KG1 (cell line): Measurements from ENCODE around the gene PSMC3.

Experiments used
- DNase-seq: peaks from one replicate; lab custom pipeline; 2025; lab: John Stamatoyannopoulos, UW

The PSMC3 gene

GRCh38 chr11:47375546-47376085 is 50.6 kb downstream of the PSMC3 start:
- no peak for DNase-seq

- no peak for DNase-seq
These were observed 51.2 kb downstream of the PSMC3 start for GRCh38 chr11:47375020-47375419.

DNA sequence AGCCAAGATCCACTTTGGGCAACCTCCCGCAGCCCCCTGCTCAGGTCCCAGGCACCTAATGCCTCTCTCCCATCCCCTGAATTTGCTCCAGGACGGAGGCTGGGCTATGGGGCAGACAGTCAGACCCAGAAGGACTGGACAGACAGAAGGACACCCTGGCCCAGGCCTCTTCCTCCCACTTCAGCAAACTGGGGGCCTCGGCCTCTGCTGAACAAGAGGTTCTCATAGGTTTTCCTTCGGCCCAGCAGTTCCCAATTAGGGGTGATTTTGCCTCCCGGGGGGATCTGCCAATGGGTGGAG is 51.6 kb downstream of the PSMC3 start:
- no peak for DNase-seq

DNA sequence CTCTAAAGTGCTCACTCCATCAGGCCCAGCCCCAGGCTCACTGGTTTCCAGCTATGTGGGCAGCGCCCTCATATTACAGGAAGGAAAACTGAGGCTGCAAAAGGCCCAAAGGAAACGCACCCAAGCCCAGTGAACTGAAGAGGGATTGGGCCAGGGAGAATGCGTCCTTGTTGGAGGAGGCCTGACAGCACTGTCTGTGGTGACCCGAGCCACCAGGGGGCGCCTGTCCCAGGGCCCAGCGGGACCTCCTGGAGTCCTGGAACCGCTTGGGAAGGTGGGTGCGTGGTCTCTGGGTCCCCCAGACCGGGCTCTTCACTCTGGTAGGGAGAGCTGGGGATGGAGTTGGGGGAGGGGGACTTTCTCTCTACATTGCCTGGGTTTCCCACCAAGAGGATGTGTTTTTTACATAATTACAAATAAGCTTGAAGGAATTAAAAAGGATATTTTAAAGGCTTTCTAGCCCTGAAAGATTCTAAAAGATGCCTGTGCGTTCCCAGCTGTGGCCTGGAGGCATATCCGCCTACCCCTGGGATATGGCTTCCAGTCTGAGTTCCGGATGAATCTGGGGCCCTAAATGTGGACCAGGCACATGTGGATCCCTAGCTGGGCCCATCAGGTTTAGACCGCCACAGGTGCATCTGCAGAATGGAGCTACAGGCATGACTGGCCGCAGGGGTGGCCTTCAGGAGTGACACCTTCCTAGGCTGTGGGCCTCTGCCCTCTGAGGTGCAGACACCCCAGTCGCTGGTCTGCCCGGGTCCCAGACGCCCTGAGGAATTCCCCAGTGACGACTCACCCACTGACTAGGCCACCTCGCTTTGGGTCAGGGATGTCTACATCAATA is 52.1 kb downstream of the PSMC3 start:
- peak; percentile 23 for DNase-seq

DNA sequence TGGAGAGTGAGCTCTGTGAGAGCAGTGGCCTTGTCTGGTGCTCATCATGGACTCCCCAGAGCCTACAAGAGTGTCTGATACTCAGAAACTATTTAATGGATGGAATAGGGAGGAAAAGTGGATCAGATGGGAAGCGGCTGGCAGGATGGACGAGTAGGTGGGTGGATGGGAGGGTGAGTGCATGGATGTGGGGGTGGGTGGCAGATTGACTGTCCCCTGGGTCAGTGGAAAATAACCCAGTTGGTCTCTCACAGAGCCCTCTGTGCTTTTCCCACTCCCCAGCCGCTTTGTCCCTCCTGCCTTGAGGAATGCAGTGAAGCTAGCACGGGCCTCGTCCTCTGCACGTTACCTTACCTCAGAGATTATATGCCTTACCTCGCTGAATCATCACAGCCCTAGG is 53.8 kb downstream of the PSMC3 start:
- DNase-seq: no peak

GRCh38 chr11:47369676-47370075 is 56.6 kb downstream of the PSMC3 start:
- no peak for DNase-seq
